Measurements from ENCODE around the gene RTL5. TPM values are rescaled to one million over a fixed set of nuclear protein-coding genes. Genes with fewer than 3 reads are reported as not detected.

The RTL5 gene
- total and polyA plus RNA-seq, 4 donors = 6.5 to 13.9 (median 10.0) TPM

DNA sequence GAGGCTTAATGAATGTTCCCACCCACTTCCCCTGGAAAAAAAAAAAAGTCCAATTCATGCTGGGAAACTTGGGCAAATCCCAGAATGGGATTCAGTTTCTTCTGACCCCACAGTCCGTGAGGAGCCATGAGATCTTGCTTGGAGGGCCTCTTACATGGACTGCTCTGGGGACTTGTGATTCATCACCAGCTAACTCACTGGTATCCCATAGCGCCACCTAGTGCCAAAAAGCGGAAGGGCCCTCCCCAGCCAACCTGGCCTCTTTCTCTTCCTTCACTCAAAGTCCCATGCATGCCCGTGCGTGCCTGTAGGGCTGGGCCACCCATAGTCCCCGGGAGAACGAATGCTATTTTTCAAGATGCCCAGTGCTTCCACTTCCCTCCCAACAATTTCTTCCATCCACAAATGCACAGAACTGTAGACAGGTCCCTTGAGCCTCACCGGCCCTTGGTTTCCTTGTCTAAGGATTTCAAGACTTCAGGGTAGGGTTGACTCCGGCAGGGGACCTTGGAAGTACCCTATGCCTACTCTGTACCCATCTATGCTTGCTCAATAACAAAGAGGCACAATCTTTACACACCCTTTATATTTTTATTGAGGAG lies 5.1 kb downstream of the RTL5 start:
- H3K4me1 ChIP-seq (ENCODE audit: control insufficient read depth in 1 of 2, insufficient read depth in 2 of 2, low read length in 2 of 2) = no peaks in the 10 kb centered on the region
- peak overlapping the region in 1 of 2 donors; percentile 38 for H3K27ac ChIP-seq (ENCODE audit: low read depth in 1 of 2, low read length in 2 of 2)
- WGBS, 2 donors = 17 to 22% methylated on average over 9 of the region's 9 CpGs
- H3K4me3 ChIP-seq (ENCODE audit: low read length in 2 of 2) = no peak overlapping the region
- no peaks in the 10 kb centered on the region for H3K27me3 ChIP-seq (ENCODE audit: control insufficient read depth in 1 of 2, insufficient read depth in 2 of 2, low read length in 1 of 2)
- H3K36me3 ChIP-seq (ENCODE audit: control insufficient read depth in 1 of 2, insufficient read depth in 2 of 2, low read length in 1 of 2) = no peaks in the 10 kb centered on the region
- peak; percentile 90 for ATAC-seq (ENCODE audit: low FRiP score)
- no peaks in the 10 kb centered on the region for H3K9me3 ChIP-seq (ENCODE audit: control insufficient read depth, low read length)
- intact Hi-C loops (cut with DNase I) = loop anchor here (1.0 to 5.0 kb wide), 2 partner anchors 108 to 124 kb away; no protein-coding TSS in a partner anchor
- DNase-seq = peak; percentile 92 to 94

DNA sequence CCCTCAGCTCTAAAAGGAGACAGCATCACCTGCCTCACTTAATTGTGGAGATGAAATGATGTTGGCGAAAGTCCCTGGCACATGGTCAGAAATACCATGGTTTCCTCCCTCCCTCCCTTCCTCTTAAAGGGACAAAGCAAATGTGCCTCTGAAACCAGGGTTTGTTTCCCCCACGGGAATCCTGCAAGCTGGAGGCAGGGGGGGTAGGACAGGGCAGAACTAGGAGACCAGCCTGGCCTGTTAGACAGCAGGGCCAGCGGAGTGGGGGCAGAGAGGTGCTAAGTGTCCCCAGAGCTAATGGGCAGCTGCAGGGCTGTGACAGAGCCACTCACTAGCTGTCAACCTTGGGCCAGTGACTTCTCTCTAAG lies 5.7 kb downstream of the RTL5 start:
- no peak for ATAC-seq (ENCODE audit: low FRiP score)
- intact Hi-C loops (cut with DNase I) = loop anchor here (1.0 to 5.0 kb wide), 2 partner anchors 108 to 124 kb away; no protein-coding TSS in a partner anchor
- Histone ChIP-seq H3K27ac (ENCODE audit: low read depth in 1 of 2, low read length in 2 of 2) (peak overlapping the region in 1 of 2 donors; percentile 39), H3K4me3 (ENCODE audit: low read length in 2 of 2) (no peak overlapping the region), H3K9me3 (ENCODE audit: control insufficient read depth, low read length) (no peaks in the 10 kb centered on the region), H3K4me1 (ENCODE audit: control insufficient read depth in 1 of 2, insufficient read depth in 2 of 2, low read length in 2 of 2) (no peaks in the 10 kb centered on the region), H3K36me3 (ENCODE audit: control insufficient read depth in 1 of 2, insufficient read depth in 2 of 2, low read length in 1 of 2) (no peaks in the 10 kb centered on the region), H3K27me3 (ENCODE audit: control insufficient read depth in 1 of 2, insufficient read depth in 2 of 2, low read length in 1 of 2) (no peaks in the 10 kb centered on the region)
- 30 to 43% methylated on average over 3 of the region's 3 CpGs for WGBS, 2 donors
- no peak for DNase-seq

DNA sequence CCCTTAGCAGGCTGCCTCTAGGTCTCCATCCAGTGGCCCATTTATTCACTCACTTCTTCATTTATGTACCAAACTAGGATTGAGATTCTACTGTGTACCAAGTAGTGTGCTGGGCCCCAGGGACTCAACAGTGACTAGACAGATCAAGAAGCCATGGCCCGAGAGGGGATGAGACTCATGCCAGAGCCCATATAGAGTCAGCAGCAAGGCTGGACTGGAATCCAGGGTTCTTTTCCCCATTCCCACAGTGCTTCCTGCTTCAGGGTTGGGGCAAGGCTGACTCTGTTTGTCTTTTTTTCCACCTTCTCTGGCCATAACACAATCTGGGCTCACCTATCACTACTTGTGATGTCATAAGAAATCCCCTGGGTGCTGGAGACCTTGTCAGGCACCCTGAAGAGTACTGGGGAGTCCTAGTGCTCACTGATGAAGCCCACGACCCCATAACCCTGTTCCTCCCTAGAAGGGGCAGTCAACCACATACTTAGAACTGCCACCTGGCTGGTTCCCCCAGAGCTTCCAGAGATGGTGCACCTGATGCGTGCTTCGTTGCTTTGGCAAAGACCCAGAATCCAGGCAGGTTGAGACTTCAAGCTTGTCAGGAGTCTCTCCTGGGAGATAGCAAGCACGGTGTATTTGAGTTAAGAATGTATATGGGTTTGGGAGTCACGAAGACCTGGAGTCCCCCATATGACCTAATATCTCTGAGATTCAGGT lies 6.2 kb downstream of the RTL5 start:
- no peaks in the 10 kb centered on the region for H3K9me3 ChIP-seq (ENCODE audit: control insufficient read depth, low read length)
- DNase-seq = no peak
- no peak for ATAC-seq (ENCODE audit: low FRiP score)
- H3K4me1 ChIP-seq (ENCODE audit: control insufficient read depth in 1 of 2, insufficient read depth in 2 of 2, low read length in 2 of 2) = no peaks in the 10 kb centered on the region
- WGBS, 2 donors = 34 to 41% methylated on average over 6 of the region's 6 CpGs
- no peaks in the 10 kb centered on the region for H3K27me3 ChIP-seq (ENCODE audit: control insufficient read depth in 1 of 2, insufficient read depth in 2 of 2, low read length in 1 of 2)
- intact Hi-C loops (cut with DNase I) = loop anchor here (1.0 to 5.0 kb wide), 3 partner anchors 107 to 123 kb away; no protein-coding TSS in a partner anchor
- H3K36me3 ChIP-seq (ENCODE audit: control insufficient read depth in 1 of 2, insufficient read depth in 2 of 2, low read length in 1 of 2) = no peaks in the 10 kb centered on the region
- H3K27ac ChIP-seq (ENCODE audit: low read depth in 1 of 2, low read length in 2 of 2) = peak overlapping the region in 1 of 2 donors; percentile 39
- no peak overlapping the region for H3K4me3 ChIP-seq (ENCODE audit: low read length in 2 of 2)

DNA sequence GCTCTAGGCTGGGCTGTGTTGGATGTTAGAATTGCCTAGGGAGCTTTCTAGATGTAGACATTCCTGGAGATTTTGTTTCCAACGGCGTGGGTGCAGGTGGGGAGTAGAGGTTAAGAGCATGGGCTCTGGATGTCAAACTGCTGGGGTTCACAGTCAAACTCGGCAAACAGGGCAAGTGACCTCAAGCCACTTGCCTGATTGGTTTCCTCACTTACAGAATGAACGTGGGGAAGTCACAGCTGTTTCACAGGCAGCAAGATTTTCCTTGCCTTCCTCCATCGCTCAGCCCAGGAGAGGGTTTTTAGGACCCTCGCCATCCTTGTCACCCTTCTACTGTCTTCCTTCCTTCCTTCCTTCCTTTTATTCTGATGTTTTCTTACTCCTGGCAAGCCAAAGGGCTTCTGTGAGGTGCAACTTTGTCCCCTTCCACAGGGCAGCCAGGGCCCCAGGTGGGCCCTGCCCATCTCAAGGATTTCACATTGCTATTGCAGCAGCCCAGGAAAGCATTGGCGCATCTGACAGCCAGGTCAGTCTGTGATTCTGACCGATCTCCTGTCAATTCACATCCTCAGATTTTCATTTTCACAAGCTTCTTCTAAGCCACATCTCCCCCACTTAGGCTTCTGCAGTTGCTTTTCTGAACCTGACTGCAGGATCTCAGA lies 7.0 kb downstream of the RTL5 start:
- Histone ChIP-seq H3K27me3 (ENCODE audit: control insufficient read depth in 1 of 2, insufficient read depth in 2 of 2, low read length in 1 of 2) (no peaks in the 10 kb centered on the region), H3K27ac (ENCODE audit: low read depth in 1 of 2, low read length in 2 of 2) (peak overlapping the region in 1 of 2 donors; percentile 86), H3K4me1 (ENCODE audit: control insufficient read depth in 1 of 2, insufficient read depth in 2 of 2, low read length in 2 of 2) (no peaks in the 10 kb centered on the region), H3K36me3 (ENCODE audit: control insufficient read depth in 1 of 2, insufficient read depth in 2 of 2, low read length in 1 of 2) (no peaks in the 10 kb centered on the region), H3K9me3 (ENCODE audit: control insufficient read depth, low read length) (no peaks in the 10 kb centered on the region), H3K4me3 (ENCODE audit: low read length in 2 of 2) (no peak overlapping the region)
- WGBS, 2 donors = 68 to 78% methylated on average over 8 of the region's 8 CpGs
- intact Hi-C loops (cut with DNase I) = loop anchor here (2.0 to 5.0 kb wide), 2 partner anchors 106 to 122 kb away; no protein-coding TSS in a partner anchor
- ATAC-seq (ENCODE audit: low FRiP score) = no peak
- no peak for DNase-seq

DNA sequence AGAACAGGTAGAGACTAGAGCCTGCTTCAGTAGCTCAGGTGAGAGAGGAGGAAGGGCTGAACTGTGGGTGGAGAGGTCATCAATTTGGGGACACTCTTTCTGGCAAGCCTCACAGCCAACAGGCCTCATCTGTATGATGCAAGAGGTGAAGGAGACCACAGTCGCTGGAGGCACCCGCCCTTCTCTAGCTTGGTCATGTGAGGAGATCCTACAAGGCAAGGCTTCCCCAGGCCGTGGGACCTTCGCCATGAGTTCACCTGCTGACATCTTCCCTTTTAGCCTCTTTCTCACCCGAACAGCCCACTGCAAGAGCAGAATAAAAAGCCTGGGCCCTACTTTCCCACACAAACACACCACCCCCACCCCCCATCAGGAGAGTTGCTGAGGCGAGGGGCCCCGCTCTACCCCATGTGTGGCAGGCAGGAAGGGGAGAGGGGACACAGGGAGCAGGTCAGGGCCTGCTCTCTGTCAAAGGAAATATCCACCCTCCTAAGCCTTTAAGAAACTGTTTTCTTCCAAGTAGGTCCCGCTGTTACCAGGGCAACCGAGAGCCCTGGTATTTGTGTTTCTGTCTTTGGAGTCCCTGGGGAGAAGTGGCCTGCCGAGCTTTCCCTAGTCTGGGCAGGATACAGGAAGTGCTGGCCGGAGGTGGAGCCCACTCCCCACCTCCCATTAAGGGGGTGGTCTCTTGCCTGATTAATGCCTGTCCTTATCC lies 8.1 kb downstream of the RTL5 start:
- H3K4me1 ChIP-seq (ENCODE audit: control insufficient read depth in 1 of 2, insufficient read depth in 2 of 2, low read length in 2 of 2) = no peaks in the 10 kb centered on the region
- peak; percentile 51 for ATAC-seq (ENCODE audit: low FRiP score)
- H3K9me3 ChIP-seq (ENCODE audit: control insufficient read depth, low read length) = no peaks in the 10 kb centered on the region
- no peak overlapping the region for H3K4me3 ChIP-seq (ENCODE audit: low read length in 2 of 2)
- intact Hi-C loops (cut with DNase I) = loop anchor here in 1 of 2 donors (2.0 kb wide), 1 partner anchor 105 kb away; no protein-coding TSS in a partner anchor
- H3K27ac ChIP-seq (ENCODE audit: low read depth in 1 of 2, low read length in 2 of 2) = peak overlapping the region in 1 of 2 donors; percentile 90
- WGBS, 2 donors = 24 to 27% methylated on average over 11 of the region's 11 CpGs
- H3K27me3 ChIP-seq (ENCODE audit: control insufficient read depth in 1 of 2, insufficient read depth in 2 of 2, low read length in 1 of 2) = no peaks in the 10 kb centered on the region
- DNase-seq = peak in 1 of 2 donors; percentile 85
- H3K36me3 ChIP-seq (ENCODE audit: control insufficient read depth in 1 of 2, insufficient read depth in 2 of 2, low read length in 1 of 2) = no peaks in the 10 kb centered on the region

DNA sequence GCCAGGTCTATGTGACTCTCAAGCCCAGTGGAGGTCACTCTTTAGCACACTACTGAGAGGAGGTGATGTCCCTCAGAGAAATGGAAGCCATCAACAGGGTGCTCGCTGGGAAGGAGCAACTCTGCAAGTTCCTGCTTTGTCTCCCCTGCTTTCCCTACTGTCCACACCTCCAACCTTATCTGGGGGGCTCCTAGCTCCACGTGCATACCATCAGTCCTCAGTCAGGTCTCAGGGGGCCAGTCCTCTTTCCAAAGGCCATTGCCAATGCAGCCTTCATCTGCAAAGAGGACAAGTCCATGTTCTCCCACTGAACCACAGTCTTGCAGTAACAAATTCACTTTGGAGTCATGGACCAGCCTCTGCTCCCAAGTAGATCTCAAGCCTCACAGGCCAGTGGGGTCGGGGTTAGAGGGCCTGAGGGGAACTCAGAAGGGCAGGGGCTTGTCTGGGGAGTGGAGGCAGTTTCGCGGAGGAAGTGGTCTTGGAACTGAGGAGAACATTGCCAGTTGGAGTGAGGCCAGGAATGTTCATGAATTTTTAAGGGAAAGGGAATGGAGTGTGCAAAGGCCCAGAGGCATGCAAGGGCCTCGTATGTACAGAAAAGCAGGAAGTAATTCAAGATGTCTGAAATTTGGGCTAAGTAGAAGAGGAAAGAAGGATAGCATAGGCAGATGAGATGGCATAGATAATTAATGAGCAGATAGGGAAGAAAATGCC lies 8.9 kb downstream of the RTL5 start:
- ATAC-seq (ENCODE audit: low FRiP score) = no peak
- intact Hi-C loops (cut with DNase I) = no loop called here
- DNase-seq = no peak
- Histone ChIP-seq H3K27me3 (ENCODE audit: control insufficient read depth in 1 of 2, insufficient read depth in 2 of 2, low read length in 1 of 2) (no peaks in the 10 kb centered on the region), H3K4me1 (ENCODE audit: control insufficient read depth in 1 of 2, insufficient read depth in 2 of 2, low read length in 2 of 2) (no peaks in the 10 kb centered on the region), H3K27ac (ENCODE audit: low read depth in 1 of 2, low read length in 2 of 2) (peak overlapping the region in 1 of 2 donors; percentile 90), H3K9me3 (ENCODE audit: control insufficient read depth, low read length) (no peaks in the 10 kb centered on the region), H3K4me3 (ENCODE audit: low read length in 2 of 2) (no peak overlapping the region), H3K36me3 (ENCODE audit: control insufficient read depth in 1 of 2, insufficient read depth in 2 of 2, low read length in 1 of 2) (no peaks in the 10 kb centered on the region)
- 59 to 71% methylated on average over 6 of the region's 6 CpGs for WGBS, 2 donors

DNA sequence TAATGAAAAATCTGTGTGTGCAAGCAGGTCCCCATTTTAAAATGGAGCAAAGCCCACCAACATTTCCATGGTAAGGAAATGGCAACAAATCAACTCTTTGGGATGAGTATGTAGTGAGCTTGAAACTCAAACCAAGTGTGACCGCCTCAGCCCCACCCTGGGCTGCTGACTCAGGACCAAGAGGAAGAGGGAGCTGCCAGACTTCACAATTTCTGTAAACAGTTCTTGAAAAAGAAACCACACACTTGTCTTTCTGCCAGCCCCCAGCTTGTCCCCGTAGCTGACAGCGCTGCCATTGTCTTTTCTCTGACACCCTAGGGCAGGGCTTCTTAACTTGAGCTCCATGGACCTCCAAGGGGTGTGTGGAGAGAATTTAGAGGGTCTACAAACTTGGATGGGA lies 10.3 kb downstream of the RTL5 start:
- DNase-seq = peak in 1 of 2 donors; percentile 84
- Histone ChIP-seq H3K4me3 (ENCODE audit: low read length in 2 of 2) (no peak overlapping the region), H3K9me3 (ENCODE audit: control insufficient read depth, low read length) (no peaks in the 10 kb centered on the region), H3K27me3 (ENCODE audit: control insufficient read depth in 1 of 2, insufficient read depth in 2 of 2, low read length in 1 of 2) (no peaks in the 10 kb centered on the region), H3K4me1 (ENCODE audit: control insufficient read depth in 1 of 2, insufficient read depth in 2 of 2, low read length in 2 of 2) (no peaks in the 10 kb centered on the region), H3K36me3 (ENCODE audit: control insufficient read depth in 1 of 2, insufficient read depth in 2 of 2, low read length in 1 of 2) (no peaks in the 10 kb centered on the region), H3K27ac (ENCODE audit: low read depth in 1 of 2, low read length in 2 of 2) (peak overlapping the region in 1 of 2 donors; percentile 17)
- ATAC-seq (ENCODE audit: low FRiP score) = peak; percentile 58
- WGBS, 2 donors = 3 to 42% methylated on average over 3 of the region's 3 CpGs
- intact Hi-C loops (cut with DNase I) = no loop called here

DNA sequence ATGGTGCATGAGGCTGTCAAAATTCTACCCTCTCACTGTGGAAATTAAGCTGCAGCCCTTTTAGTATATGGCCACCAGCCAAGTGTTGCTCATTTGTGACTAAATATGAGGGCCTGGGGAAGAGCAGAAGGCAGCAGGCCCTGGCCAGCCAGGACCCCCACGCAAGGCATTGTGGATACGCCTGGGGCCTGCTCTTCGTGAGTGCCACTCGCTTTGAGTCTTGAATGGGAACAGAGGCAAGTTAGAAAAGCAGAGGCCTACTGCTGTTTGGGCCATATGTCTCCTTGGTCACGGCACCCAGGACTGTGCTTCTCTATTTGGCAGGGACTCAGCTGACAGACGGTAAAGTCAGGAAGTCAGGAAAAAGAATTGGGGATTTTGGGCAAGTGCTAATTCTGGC lies 10.9 kb downstream of the RTL5 start:
- no peaks in the 10 kb centered on the region for H3K36me3 ChIP-seq (ENCODE audit: control insufficient read depth in 1 of 2, insufficient read depth in 2 of 2, low read length in 1 of 2)
- H3K4me3 ChIP-seq (ENCODE audit: low read length in 2 of 2) = no peak overlapping the region
- H3K27ac ChIP-seq (ENCODE audit: low read depth in 1 of 2, low read length in 2 of 2) = peak overlapping the region in 1 of 2 donors; percentile 83
- ATAC-seq (ENCODE audit: low FRiP score) = peak; percentile 4
- intact Hi-C loops (cut with DNase I) = no loop called here
- H3K9me3 ChIP-seq (ENCODE audit: control insufficient read depth, low read length) = no peaks in the 10 kb centered on the region
- H3K4me1 ChIP-seq (ENCODE audit: control insufficient read depth in 1 of 2, insufficient read depth in 2 of 2, low read length in 2 of 2) = no peaks in the 10 kb centered on the region
- WGBS, 2 donors = 50 to 67% methylated on average over 6 of the region's 6 CpGs
- DNase-seq = no peak
- no peaks in the 10 kb centered on the region for H3K27me3 ChIP-seq (ENCODE audit: control insufficient read depth in 1 of 2, insufficient read depth in 2 of 2, low read length in 1 of 2)

Data from aorta (tissue), 5 donors.